ENCODE results near the gene CNEP1R1.

Gene CNEP1R1

GRCh38 chr16:50017553-50017952 lies 7.5 kb upstream of the CNEP1R1 start:
- no peak for DNase-seq (ENCODE audit: low spot score)

GRCh38 chr16:50021544-50021943 lies 3.5 kb upstream of the CNEP1R1 start:
- peak; percentile 59 for DNase-seq (ENCODE audit: low spot score)

GRCh38 chr16:50023641-50024040 lies 1.4 kb upstream of the CNEP1R1 start:
- no peak for DNase-seq (ENCODE audit: low spot score)

GRCh38 chr16:50024207-50024606 lies 818 bp upstream of the CNEP1R1 start:
- DNase-seq (ENCODE audit: low spot score) = no peak

GRCh38 chr16:50025537-50025931 lies 509 bp downstream of the CNEP1R1 start:
- no peak for DNase-seq (ENCODE audit: low spot score)

- no peak for DNase-seq (ENCODE audit: low spot score)
Observed at GRCh38 chr16:50027829-50028228, 2.8 kb downstream of the CNEP1R1 start.

- no peak for DNase-seq (ENCODE audit: low spot score)
Observed at GRCh38 chr16:50035468-50035992, 10.5 kb downstream of the CNEP1R1 start.

- DNase-seq (ENCODE audit: low spot score) = no peak
Observed at GRCh38 chr16:50036426-50036825, 11.4 kb downstream of the CNEP1R1 start.

GRCh38 chr16:50037662-50038220 lies 12.7 kb downstream of the CNEP1R1 start:
- no peak for DNase-seq (ENCODE audit: low spot score)

GRCh38 chr16:50038286-50038685 lies 13.3 kb downstream of the CNEP1R1 start:
- DNase-seq (ENCODE audit: low spot score) = no peak

GRCh38 chr16:50038756-50039529 lies 13.9 kb downstream of the CNEP1R1 start:
- peak; percentile 14 for DNase-seq (ENCODE audit: low spot score)

GRCh38 chr16:50040018-50040417 lies 15.0 kb downstream of the CNEP1R1 start:
- no peak for DNase-seq (ENCODE audit: low spot score)

- no peak for DNase-seq (ENCODE audit: low spot score)
Observed at GRCh38 chr16:50040710-50041109, 15.7 kb downstream of the CNEP1R1 start.

GRCh38 chr16:50043358-50043757 lies 18.3 kb downstream of the CNEP1R1 start:
- no peak for DNase-seq (ENCODE audit: low spot score)

- DNase-seq (ENCODE audit: low spot score) = no peak
Observed at GRCh38 chr16:50045412-50045811, 20.4 kb downstream of the CNEP1R1 start.

GRCh38 chr16:50046853-50047252 lies 21.8 kb downstream of the CNEP1R1 start:
- no peak for DNase-seq (ENCODE audit: low spot score)

- DNase-seq (ENCODE audit: low spot score) = no peak
Observed at GRCh38 chr16:50047864-50048263, 22.8 kb downstream of the CNEP1R1 start.

- DNase-seq (ENCODE audit: low spot score) = no peak
Observed at GRCh38 chr16:50050802-50051201, 25.8 kb downstream of the CNEP1R1 start.

GRCh38 chr16:50056226-50056625 lies 31.2 kb downstream of the CNEP1R1 start:
- DNase-seq (ENCODE audit: low spot score) = no peak

GRCh38 chr16:50058091-50058771 lies 33.2 kb downstream of the CNEP1R1 start:
- no peak for DNase-seq (ENCODE audit: low spot score)

GRCh38 chr16:50059111-50059510 lies 34.1 kb downstream of the CNEP1R1 start:
- no peak for DNase-seq (ENCODE audit: low spot score)

- no peak for DNase-seq (ENCODE audit: low spot score)
Observed at GRCh38 chr16:50059669-50060068, 34.6 kb downstream of the CNEP1R1 start.

- DNase-seq (ENCODE audit: low spot score) = no peak
Observed at GRCh38 chr16:50061326-50061725, 36.3 kb downstream of the CNEP1R1 start.
